ENCODE data around the gene HUS1. TPM values are rescaled to one million over a fixed set of nuclear protein-coding genes. Genes with fewer than 3 reads are reported as not detected.
"Not testable (repeated sequence)": the region's sequence is repeated elsewhere in the genome, so short reads cannot be mapped to it uniquely, and the experiment has no call there.

The HUS1 gene
- total RNA-seq, 1 donor from 2014 or later, result 35.6 TPM

GRCh38 chr7:47945261-47946015 is 34.0 kb downstream of the HUS1 start:
- DNase-seq (ENCODE audit: extremely low read depth, low read depth, low spot score), result no peak

GRCh38 chr7:47944536-47945260 is 34.7 kb downstream of the HUS1 start:
- DNase-seq (ENCODE audit: extremely low read depth, low read depth, low spot score), result no peak

GRCh38 chr7:47943676-47944474 is 35.5 kb downstream of the HUS1 start:
- no peak for DNase-seq (ENCODE audit: extremely low read depth, low read depth, low spot score)

- not testable (repeated sequence) for DNase-seq (ENCODE audit: extremely low read depth, low read depth, low spot score)
These were observed 36.8 kb downstream of the HUS1 start for GRCh38 chr7:47942651-47943050.

- no peak for DNase-seq (ENCODE audit: extremely low read depth, low read depth, low spot score)
These were observed 37.3 kb downstream of the HUS1 start for GRCh38 chr7:47942132-47942531.

- DNase-seq (ENCODE audit: extremely low read depth, low read depth, low spot score), result peak; percentile 78
These were observed 38.1 kb downstream of the HUS1 start for GRCh38 chr7:47941136-47941844.

- DNase-seq (ENCODE audit: extremely low read depth, low read depth, low spot score), result no peak
These were observed 39.1 kb downstream of the HUS1 start for GRCh38 chr7:47940088-47941013.

- no peak for DNase-seq (ENCODE audit: extremely low read depth, low read depth, low spot score)
These were observed 39.9 kb downstream of the HUS1 start for GRCh38 chr7:47939425-47940036.

- no peak for DNase-seq (ENCODE audit: extremely low read depth, low read depth, low spot score)
These were observed 40.7 kb downstream of the HUS1 start for GRCh38 chr7:47938574-47939165.

GRCh38 chr7:47937711-47938573 is 41.5 kb downstream of the HUS1 start:
- DNase-seq (ENCODE audit: extremely low read depth, low read depth, low spot score), result no peak

GRCh38 chr7:47937065-47937687 is 42.2 kb downstream of the HUS1 start:
- DNase-seq (ENCODE audit: extremely low read depth, low read depth, low spot score), result no peak

GRCh38 chr7:47936323-47936722 is 43.1 kb downstream of the HUS1 start:
- DNase-seq (ENCODE audit: extremely low read depth, low read depth, low spot score), result no peak

GRCh38 chr7:47935336-47935735 is 44.1 kb downstream of the HUS1 start:
- no peak for DNase-seq (ENCODE audit: extremely low read depth, low read depth, low spot score)

GRCh38 chr7:47934831-47935230 is 44.6 kb downstream of the HUS1 start:
- no peak for DNase-seq (ENCODE audit: extremely low read depth, low read depth, low spot score)

- DNase-seq (ENCODE audit: extremely low read depth, low read depth, low spot score), result no peak
These were observed 46.2 kb downstream of the HUS1 start for GRCh38 chr7:47933215-47933614.

GRCh38 chr7:47932466-47933037 is 46.9 kb downstream of the HUS1 start:
- DNase-seq (ENCODE audit: extremely low read depth, low read depth, low spot score), result no peak

- DNase-seq (ENCODE audit: extremely low read depth, low read depth, low spot score), result no peak
These were observed 47.4 kb downstream of the HUS1 start for GRCh38 chr7:47932016-47932415.

Measured in glomerular endothelial cell (primary cell).